HG02588 (cell line): ENCODE data around the gene FJX1.
A peak's percentile ranks its signal among the peaks of the same experiment; 100 is the strongest.

Experiments used
- ATAC-seq: cut with Tn5 transposase; IDR thresholded peaks from one replicate; pipeline ENCODE4 v1.9.1; 2021; ENCODE audit warnings: mild to moderate bottlenecking, moderate library complexity; ENCODE audit not compliant: unreplicated experiment

The FJX1 gene

DNA sequence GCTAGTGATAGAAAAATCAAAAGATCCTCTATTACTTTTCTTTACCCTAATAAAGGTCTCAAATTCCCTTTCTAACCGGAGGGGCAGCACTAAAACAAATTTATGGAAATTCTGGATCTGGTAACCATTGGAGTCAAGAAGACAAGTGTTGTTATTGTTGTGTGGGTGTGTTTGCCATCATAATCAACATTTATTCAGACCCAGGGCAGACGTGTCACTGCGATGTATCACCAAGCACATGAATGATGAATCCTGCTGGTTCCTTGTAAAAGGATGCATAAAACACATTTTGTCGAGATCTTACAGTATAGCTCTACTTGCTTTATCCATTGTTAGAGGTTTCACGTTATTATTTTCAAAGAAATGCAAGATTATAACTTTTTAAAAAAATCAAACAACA, 12.1 kb upstream of the FJX1 start:
- ATAC-seq, result no peak

DNA sequence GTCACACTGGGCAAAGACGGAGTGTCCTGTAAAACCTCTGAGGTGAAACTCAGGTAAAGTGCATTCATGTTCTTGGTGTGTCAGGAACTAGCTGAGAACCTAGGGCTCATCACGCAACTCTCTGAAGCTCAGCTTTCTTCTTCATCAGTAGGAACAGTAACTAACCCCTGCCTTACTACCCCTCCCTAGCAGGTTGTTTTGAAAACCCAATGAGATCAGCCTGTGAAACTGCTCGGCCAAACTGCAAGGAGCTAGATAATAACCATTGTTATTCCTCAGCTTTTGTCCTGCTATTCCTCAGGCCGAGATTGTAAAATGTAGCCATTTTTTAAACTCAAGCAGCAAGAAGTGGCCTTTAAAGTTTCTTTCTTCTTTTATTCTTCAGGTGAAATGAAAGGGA, 9.8 kb upstream of the FJX1 start:
- no peak for ATAC-seq

DNA sequence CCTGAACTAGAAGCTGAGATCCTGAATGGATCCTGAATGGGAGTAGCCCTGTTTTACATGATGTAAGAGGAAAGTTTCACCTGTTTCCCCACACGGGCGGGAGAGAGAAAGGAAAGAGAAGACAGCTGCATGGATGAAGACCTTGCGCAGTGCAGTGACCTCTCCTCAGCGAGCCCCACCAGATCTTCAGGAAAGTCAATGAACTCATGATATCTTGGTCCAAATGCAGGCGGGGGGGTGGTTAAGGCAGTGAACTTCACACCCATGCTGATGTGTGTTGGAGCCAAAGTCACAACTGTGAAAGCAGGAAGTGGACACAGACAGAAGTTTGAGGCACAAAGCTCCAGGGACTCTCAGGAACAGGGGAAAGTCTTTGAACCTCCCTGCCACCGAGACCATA, 8.6 kb upstream of the FJX1 start:
- no peak for ATAC-seq

DNA sequence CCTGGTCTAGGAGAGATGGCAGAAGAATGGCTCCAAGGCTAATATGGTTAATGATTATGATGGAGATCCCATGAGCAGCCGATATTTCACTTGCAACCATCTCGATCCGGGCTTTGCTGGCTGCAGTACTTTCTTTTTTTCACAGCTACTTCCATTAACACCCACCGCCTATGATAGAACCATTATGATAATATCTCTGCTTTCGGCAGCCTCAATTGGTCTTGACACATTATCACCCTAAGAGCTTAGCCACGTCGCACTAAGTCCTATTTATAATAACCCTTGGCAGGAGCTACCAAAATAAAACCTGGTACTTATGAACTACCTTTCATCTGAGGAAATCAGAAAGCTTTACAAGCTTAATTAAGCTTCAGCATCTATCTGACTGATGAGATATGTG, 7.6 kb upstream of the FJX1 start:
- ATAC-seq, result no peak

DNA sequence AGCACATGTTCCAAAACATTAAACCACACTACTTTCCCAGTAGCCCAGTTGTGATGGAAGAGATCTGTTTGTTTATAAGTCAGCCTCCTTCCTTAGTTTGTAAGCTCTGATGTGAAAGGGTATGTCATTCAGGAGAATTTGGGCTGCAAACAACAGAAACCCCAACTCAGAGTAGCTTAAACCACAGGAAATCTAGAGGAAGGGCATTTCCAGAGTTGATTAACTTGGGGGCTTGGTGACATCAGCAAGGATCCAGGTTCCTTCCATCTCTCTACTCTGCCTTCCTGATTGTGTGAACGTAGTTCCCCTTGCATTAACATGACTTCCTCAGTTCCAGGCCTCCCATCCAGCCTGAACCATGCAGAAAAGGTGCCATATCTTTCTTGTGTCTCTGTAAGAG, 6.5 kb upstream of the FJX1 start:
- no peak for ATAC-seq

DNA sequence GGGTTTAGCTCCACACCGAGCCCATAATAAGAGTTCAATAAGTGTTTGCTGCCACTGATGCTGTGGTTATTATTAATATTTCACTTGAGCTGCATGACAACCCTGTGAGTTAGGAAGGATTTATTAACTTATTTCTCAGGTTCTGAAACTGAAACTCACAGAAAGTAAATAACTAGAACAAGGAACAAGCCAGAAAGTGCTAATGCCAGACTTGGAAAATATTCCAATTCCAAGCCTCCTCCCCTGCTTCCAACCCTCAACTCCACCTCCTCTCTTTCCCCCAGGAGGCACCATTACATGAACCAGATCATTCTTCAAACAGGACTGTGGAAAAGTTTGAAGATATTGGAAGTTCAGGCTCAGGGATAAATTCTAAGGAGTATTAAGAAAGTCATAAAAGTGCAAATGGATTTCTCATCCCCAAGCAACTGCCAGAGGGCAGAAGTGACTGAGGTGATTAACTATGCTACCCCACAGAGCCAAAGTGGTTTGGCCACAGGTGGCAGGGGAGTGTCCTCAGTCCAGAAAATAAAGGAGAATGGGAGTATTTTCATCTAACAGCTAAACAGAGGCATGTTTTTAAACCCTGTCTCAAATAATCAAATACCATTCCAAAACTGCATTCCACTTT, 3.2 kb upstream of the FJX1 start:
- ATAC-seq, result no peak

DNA sequence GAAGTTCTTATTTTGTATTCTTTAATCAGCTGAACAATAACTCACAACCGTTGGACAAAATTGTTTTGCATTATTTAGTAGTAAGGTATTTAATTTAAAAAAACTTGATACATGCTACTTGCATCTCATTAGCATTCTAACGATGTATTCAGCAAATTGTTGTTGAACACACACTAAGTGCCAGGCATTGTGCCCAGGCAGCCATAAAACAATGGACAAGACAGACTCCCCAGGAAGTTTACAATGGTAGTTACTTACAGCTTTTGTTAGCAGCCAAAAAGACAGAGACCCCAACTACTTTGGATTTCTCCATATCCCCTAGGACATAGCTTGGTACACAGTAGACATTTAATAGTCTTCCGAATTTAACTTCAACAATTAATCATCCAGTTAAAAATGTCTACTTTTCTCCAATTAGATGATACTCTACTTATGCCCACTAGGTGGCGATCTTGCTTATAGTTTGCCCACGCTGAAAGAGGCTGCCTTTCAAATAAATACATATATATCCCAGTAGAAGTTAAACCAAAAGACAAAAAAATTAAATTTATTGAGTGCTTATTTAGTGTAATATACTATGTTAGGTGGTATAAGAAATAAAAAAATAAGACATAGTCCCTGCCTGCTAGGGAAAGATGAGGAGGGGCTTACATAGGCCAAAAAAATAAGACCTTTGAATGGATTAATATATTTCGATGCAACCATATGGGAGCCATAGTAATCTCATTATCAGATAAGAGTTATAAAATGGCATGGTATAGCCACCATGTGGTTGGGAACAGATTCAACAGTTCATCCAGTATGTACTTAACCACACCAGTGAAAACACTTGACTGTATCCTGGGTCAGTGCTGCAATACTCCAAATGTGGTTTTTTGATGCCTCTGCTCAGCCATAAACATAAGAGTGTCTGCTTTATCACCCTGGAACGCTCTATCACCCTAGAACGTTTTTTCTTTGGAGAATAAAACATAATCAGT, 2.0 kb upstream of the FJX1 start:
- ATAC-seq, result no peak

DNA sequence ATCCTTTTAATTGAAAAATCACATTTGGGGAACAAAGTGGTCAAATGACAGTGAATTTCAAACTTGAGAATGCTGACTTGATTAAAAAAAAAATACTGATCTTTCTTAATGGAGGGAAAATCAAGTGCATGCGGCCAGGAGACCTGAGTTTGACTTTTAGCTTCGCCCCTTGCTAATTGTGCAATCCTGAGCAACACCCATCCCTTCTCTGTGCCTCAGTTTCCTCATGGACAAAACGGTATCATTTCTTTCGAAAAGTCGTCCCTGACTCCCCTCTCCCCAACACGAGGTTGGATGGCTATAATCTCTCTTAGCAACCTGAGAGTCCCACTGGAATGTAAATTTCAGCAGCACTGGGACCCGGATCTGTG, 959 bp upstream of the FJX1 start:
- ATAC-seq, result no peak

DNA sequence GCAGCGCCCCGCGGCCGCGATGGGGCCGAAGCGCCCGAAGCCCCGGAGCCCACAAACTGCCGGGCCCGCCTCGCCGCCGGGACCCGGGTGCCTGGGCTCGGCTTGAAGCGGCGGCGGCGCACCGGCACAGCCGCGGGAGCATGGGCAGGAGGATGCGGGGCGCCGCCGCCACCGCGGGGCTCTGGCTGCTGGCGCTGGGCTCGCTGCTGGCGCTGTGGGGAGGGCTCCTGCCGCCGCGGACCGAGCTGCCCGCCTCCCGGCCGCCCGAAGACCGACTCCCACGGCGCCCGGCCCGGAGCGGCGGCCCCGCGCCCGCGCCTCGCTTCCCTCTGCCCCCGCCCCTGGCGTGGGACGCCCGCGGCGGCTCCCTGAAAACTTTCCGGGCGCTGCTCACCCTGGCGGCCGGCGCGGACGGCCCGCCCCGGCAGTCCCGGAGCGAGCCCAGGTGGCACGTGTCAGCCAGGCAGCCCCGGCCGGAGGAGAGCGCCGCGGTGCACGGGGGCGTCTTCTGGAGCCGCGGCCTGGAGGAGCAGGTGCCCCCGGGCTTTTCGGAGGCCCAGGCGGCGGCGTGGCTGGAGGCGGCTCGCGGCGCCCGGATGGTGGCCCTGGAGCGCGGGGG, 346 bp downstream of the FJX1 start:
- peak; percentile 56 for ATAC-seq

DNA sequence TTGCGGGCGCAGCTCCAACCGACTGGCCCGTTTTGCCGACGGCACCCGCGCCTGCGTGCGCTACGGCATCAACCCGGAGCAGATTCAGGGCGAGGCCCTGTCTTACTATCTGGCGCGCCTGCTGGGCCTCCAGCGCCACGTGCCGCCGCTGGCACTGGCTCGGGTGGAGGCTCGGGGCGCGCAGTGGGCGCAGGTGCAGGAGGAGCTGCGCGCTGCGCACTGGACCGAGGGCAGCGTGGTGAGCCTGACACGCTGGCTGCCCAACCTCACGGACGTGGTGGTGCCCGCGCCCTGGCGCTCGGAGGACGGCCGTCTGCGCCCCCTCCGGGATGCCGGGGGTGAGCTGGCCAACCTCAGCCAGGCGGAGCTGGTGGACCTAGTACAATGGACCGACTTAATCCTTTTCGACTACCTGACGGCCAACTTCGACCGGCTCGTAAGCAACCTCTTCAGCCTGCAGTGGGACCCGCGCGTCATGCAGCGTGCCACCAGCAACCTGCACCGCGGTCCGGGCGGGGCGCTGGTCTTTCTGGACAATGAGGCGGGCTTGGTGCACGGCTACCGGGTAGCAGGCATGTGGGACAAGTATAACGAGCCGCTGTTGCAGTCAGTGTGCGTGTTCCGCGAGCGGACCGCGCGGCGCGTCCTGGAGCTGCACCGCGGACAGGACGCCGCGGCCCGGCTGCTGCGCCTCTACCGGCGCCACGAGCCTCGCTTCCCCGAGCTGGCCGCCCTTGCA, 1.0 kb downstream of the FJX1 start:
- peak; percentile 27 for ATAC-seq

DNA sequence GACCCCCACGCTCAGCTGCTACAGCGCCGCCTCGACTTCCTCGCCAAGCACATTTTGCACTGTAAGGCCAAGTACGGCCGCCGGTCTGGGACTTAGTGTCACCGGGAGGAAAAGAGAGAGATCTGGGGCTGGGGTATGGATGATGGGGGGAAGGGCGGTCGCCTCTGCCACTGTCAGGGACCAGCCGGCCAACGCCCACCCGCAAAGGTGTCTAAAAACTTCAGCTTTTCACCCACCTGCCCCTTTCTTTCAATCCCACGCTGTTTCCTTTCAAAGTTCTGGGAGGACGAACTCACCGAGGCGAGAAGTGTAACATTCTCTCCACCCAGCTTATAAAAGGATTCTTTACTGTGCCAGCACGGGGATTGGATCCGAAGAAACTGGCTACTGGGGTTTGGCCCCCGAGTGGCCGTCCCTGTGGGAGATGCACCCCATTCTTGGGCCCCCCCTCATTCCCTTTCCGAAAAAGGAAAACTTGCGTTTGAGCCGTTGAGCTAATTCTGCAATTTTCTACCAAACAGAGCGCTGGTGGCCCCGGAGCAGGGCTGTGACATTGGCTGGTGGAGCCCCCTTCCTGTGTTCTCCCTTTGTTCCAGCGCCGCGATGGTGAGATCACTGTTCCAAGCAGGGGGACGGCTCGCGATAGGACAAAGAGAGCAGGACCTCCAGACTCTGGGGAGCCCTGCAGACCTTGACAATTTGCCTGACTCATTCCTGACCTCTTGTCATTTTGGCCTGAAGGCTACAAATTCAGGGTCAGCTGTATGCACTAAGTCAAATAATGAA, 1.8 kb downstream of the FJX1 start:
- no peak for ATAC-seq

DNA sequence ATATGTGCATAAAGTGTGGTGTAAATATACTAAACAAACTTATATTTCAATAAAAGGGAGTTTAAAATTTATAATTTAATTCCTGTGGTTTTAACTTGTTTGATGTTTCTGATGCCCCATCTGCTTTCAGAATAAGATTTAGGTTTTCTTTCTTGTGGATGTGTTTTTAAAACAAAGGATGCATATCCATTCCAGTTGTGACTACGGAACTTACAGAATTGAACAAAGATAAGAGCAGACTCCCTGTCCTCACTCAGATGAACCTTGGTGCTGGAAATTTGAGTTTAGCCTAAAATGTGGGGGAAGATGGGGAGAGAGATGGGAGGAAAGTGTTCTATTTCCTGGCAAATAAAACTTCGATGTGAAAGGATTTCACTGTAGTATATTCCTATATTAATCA, 2.5 kb downstream of the FJX1 start:
- no peak for ATAC-seq

DNA sequence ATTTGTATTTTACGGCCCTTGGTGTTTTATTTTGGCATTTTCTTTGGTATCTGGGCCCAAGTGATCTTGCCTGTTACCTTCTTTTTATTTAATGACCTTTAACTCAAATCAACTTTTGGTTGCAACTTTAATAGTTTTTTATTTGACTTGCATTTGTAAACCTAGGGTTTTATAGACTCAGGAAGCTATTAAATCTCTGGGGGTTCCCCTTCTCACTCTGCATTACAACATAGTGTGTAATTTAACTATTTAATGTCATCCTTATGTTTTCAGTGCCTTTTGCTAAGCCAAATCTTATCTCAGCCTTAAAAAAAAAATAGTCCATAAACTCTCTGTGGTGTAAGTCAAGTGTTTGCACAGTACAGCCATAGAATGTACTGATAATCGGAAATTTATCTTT, 3.4 kb downstream of the FJX1 start:
- ATAC-seq, result no peak

DNA sequence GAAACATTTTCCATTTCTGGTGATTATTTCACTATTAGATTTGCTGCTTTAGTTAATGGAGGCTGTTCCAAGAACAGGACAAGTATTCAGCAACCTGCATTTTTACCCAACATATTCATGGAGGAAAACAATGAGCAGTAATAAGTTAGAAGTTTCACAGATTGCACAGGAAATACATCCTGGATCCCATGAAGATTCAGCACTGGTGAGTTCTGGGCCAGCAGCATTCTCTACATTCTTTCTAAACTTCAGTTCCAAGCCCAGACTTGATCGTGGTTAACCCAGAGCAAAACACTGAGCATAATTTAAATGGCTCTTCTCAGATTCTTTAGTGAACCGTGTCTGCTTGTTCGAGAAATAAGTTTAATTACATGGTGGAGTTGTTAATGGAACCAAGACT, 3.8 kb downstream of the FJX1 start:
- no peak for ATAC-seq

DNA sequence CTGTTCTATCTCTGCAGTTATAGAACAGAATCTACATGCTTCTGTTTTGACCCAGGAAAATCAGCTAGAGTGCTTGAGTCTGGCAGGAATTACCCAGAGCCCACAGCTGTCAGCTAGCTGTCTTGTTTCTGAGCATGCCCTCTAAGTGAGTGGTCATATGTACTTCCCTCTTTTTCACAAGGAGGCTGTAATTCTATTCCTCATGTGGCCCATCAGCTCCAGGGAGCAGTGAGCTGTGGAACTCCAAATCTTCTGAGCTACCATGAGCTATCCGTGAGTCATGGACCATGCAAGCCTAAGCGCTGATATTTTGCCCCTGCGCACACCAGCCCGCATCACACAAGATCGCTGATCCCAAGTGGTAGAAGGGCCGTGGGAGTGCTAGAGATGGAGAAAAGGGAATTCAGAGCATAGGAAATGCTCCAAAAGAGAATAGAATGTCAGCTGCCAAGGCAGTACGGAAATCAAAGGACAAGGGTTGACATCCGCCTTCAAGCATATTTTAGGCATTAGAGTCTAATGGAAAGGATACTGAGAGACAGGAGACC, 5.4 kb downstream of the FJX1 start:
- ATAC-seq, result no peak

DNA sequence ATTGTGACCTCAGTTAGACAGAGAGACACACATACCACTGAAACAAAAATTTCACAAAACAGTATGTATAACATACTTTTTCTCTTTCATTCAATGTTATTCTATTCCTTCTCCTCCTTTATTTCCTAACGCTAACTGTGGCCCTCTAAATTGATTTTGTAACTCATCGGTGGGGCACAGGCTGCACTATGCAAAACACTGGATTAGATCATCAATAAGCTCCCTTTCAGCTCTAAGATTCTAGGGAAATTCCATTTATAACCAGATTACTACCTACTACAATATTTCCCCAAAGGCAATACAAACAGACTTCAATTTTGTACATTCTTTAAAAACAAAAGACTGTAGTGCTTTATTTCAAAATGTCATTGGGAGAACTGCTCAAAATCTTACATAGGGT, 6.1 kb downstream of the FJX1 start:
- no peak for ATAC-seq

DNA sequence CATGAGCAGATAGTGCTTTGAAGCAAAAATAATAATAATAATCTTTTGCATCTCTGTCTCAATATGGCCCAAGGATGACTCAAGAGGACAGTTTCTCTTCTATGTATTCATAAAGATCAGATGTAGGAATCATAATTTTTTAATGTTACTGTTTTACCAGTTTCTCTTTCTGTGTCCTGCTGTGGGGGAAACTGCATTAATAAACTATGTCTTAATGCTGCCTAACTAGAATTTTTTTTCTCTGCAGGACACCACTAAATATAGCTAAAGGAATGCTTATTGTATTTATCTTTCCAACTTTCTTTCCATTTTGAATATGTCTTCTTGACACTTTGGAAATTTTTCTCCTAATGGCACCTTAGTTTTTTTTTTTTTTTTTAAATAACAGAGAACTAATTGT, 6.5 kb downstream of the FJX1 start:
- ATAC-seq, result no peak

DNA sequence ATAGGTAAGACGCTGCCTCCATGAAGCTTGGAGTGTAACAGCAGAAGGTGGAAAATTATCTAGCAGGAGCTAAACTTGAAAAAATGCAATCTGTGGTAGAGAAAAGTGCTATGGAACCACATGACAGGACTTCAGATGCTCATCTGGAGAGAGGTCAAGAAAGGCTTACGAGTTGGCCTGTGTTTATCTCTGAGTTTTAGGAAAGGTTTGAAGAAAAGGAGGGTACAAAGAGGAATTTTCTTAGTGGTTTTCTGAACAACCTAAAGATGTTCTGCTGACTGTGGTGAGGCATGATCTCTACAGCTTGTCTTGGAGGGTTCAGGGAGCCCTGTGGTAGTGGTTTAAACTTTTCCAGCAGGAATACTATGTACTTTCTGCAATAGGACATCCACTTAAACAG, 8.2 kb downstream of the FJX1 start:
- no peak for ATAC-seq

DNA sequence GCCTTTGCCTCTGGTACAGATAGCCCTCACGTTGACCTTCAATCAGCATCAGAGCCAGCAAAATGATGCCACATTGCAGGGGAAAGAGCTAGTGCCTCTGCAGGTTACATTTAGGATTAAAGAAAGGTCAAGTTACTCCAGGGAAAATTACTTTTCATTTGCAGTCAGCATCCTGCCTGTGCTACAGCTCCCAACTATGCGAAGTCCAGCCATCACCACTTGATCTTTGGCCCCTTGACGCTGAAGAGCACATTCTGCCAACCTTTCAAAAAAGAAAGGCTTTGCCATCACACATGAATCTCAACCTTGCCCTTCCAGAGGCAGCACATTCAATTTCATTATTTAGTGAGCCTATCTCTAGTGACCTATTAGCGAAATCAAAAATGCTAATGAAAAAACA, 11.3 kb downstream of the FJX1 start:
- ATAC-seq, result no peak

DNA sequence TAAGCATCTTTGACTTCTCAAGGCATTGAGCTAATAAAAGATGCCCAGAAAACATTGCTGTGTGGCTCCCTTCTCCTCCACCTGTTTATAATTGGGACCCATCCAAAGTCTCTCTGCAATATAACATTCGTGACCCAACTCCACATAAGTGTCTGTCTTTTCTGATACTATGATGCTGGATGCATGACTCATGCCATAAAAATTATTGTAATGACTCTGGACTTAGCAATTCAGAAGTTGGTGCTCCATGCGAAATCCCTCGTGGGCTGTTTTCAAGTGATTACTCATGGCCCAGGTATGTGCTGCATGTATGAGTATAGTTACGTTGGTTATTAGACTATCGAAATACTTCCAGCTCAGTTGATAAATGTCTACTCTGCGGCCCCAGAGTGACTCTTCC, 11.7 kb downstream of the FJX1 start:
- ATAC-seq, result no peak
